Esophagus muscularis mucosa (tissue), 4 donors: ENCODE data around the gene TTC17.

Experiments used
- EP300 ChIP-seq: sonication (generic); formaldehyde crosslinking; IDR thresholded peaks from one replicate; pipeline ENCODE4 v1.6.1; 2017; ENCODE audit warnings: antibody characterized with exemption
- POLR2A ChIP-seq: fragments of 450-650 bp; IDR thresholded peaks from one replicate; pipeline ENCODE4 v1.6.1; 2017; ENCODE audit warnings: antibody characterized with exemption, moderate library complexity, mild to moderate bottlenecking, low read depth
- POLR2AphosphoS5 ChIP-seq, 2 donors: sonication (generic); formaldehyde crosslinking; IDR thresholded peaks; one replicate each; pipeline ENCODE4 v1.6.1; 2017; ENCODE audit warnings: antibody characterized with exemption in 2 of 2
- TF ChIP-seq, protein P1 (sequence below), 3 experiments: fragments of 200-600 bp in 2 of 3; fragments of 450-650 bp in 1 of 3; sonication (generic) in 2 of 3; IDR thresholded peaks; one replicate each; pipeline ENCODE4 v1.5.1; 2017 to 2019; ENCODE audit warnings: antibody characterized with exemption in 3 of 3, mild to moderate bottlenecking in 2 of 3, moderate library complexity in 1 of 3

DNA sequence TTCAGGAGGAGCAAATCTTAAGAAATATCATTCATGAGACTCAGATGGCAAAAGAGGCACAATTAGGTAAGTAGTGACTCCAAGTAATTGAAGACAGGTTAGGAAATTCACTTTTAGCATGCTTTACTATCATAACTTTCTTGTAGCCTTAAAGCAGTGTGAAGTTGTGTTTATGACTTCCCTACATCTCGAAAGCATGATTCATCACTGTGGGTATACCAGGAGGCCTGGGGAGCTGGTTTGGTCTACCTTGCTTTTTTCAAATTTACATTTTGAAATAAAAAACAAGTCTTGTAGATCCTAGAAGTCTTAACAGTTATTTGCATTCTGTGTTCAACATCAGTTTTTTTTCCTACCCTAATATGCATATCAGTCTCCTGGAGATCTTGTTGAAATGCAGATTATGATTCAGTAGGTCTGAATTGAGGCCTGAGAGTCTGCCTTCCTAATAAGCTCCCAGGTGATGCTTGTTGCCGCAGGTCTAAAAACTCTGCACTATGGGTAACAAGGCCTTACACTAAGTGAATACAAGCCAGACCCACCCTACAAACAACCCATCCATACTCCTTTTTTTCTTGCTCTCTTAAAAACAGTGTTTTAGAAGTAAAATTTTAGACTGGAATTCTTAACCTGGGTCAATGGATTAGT lies 41.4 kb downstream of the TTC17 start:
- TF ChIP-seq POLR2A (no peak), EP300 (no peak), POLR2AphosphoS5 (IDR thresholded peaks at IDR 0.05) (no peak)
- TF ChIP-seq, protein P1, sequence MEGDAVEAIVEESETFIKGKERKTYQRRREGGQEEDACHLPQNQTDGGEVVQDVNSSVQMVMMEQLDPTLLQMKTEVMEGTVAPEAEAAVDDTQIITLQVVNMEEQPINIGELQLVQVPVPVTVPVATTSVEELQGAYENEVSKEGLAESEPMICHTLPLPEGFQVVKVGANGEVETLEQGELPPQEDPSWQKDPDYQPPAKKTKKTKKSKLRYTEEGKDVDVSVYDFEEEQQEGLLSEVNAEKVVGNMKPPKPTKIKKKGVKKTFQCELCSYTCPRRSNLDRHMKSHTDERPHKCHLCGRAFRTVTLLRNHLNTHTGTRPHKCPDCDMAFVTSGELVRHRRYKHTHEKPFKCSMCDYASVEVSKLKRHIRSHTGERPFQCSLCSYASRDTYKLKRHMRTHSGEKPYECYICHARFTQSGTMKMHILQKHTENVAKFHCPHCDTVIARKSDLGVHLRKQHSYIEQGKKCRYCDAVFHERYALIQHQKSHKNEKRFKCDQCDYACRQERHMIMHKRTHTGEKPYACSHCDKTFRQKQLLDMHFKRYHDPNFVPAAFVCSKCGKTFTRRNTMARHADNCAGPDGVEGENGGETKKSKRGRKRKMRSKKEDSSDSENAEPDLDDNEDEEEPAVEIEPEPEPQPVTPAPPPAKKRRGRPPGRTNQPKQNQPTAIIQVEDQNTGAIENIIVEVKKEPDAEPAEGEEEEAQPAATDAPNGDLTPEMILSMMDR (IDR thresholded peaks at IDR 0.05): no peak
